NCI-H345 treated with DMSO at 0.1 percent for 48 hours (cell line): ENCODE data around the gene PRRG2.
"Not testable (repeated sequence)": the region's sequence is repeated elsewhere in the genome, so short reads cannot be mapped to it uniquely, and the experiment has no call there.

Experiments used
- DNase-seq: peaks from one replicate; lab custom pipeline; 2025; ENCODE audit not compliant: unreplicated experiment; lab: John Stamatoyannopoulos, UW

Gene PRRG2

DNA sequence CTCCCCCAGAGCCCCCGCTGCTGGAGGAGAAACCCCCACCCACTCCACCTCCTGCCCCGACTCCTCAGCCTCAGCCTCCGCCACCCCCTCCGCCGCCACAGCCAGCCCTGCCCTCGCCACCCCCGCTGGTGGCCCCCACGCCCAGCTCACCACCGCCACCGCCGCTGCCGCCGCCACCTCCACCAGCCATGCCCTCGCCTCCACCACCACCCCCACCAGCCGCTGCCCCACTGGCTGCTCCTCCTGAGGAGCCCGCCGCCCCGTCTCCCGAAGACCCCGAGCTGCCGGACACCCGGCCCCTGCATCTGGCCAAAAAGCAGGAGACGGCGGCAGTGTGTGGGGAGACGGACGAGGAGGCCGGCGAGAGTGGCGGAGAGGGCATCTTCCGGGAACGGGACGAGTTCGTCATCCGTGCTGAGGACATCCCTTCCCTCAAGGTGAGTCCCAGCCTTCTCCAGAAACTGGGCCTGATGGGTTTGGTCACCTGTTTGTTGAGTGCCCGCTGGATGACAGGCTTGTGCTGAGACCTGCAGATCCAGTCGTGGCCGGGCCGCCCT, 20.4 kb downstream of the PRRG2 start:
- DNase-seq = no peak

DNA sequence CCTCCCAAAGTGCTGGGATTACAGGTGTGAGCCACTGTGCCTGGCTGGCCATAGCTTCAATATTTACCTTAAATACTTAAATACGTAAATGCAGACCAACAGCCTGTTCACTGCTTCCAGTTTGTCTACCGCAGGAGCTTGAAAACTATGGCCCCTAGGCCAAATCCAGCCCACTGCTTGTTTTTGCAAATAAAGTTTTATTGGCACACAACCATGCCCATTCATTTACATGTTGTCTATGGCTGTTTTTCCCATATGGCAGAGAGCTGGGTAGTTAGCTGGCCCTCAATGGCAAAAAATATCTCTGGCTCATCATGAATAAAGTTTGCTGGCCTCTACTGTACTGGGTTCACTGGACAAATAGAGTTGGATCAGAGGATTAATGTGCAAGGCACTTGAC, 21.7 kb downstream of the PRRG2 start:
- DNase-seq = no peak

DNA sequence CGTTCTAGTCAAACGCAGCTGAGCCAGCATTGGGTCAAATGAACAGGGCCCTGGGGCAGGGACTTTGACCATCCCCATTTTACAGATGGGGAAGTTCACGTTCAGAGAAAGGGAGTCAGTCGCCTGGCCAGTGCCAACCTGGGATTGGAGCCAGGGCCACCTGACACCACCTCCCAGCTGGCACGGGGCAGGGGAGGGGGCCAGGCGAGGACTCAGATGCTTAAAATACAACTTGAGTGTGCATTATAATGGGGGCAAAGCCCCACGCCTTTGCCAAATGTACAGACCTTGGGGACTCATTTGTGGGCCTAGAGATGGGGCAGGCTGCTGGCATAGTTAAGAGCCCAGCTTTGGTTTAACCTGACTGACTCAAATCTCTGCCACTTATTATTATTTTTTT, 24.5 kb downstream of the PRRG2 start:
- DNase-seq = no peak

DNA sequence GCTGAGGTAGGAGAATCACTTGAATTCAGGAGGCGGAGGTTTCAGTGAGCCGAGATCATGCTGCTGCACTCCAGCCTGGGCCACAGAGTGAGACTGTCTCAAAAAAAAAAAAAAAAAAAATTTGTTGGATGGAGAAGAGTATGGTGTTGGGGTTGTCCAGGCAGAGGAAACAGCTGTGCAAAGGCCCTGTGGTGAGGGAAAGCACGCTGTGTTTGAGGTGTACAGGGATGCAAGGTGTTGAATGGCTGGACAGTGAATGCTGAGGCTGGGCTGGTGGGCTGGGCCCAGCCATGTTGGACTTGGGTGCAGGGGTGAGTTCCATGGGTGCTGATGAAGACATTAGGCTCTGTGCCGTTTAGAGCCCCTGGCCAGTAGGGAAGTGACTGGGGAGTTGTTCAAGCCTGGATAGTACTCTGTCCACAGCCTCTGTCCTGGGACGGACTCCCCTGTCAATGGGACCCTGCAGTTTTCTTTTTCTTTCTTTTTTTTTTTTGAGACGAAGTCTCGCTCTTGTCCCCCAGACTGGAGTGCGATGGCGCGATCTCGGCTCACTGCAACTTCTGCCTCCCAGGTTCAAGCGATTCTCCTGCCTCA, 28.5 kb downstream of the PRRG2 start:
- DNase-seq = no peak

DNA sequence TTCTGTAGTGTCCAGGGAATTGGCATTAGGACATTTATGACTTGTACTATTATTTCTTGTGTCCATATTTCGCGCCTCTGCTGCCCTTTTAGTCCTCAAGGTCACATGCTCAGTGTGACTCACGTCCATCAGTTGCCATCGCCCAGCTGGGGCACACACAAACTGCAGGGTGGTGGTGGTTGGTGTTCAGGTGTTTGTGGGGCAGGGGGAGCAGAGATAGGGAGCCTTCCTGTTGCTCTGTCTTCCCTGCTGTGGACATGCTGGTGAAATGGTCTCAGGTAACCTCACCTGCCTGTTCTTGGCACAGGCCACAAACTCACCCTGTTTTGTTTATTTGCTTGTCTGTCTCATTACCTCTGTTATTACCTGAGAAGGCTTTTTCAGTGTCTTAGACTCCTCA, 32.3 kb downstream of the PRRG2 start:
- no peak for DNase-seq

DNA sequence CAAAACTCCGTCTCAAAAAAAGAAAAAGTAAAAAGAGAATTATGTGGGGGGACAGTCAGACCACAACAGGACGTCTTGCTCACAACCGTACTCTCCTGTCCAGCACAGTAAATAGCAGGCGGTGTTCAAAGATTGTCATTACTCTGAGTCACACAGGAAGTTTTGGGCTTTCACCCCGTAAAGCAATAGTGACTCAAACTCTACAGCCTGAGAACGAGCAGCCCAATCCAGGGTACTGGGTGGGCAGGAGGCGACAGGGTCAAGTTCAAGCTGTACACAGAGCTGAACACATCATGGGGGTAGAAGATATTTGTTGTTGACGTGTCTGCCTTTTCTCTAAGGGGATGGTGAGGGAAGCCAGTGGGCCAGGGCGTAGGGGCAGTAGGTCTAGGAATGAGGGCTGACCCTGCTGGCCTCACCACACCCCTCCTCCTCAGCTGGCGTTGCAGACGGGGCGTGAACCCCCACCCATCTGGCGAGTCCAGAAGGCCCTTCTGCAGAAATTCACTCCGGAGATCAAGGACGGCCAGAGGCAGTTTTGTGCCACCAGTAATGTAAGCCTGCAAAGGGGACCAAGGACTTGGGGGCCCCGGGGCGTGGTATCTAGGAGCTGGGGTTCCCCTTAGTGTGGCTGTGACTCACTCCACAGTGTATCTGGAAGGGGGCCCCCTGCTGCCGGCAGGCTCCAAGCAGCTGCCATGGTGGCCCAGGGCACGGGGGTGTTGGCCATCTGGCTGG, 33.1 kb downstream of the PRRG2 start:
- no peak for DNase-seq

DNA sequence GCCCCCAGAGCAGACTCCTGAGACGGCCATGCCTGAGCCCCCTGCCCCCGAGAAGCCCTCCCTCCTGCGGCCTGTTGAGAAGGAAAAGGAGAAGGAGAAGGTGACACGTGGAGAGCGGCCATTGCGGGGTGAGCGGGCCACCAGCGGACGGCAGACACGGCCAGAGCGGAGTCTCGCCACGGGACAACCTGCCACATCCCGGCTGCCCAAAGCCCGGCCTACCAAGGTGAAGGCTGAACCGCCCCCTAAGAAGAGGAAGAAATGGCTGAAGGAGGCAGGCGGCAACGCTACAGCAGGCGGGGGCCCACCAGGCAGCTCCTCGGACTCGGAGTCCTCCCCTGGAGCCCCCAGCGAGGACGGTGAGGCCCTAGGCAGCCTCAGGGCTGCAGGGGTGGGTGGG, 34.7 kb downstream of the PRRG2 start:
- DNase-seq = no peak

DNA sequence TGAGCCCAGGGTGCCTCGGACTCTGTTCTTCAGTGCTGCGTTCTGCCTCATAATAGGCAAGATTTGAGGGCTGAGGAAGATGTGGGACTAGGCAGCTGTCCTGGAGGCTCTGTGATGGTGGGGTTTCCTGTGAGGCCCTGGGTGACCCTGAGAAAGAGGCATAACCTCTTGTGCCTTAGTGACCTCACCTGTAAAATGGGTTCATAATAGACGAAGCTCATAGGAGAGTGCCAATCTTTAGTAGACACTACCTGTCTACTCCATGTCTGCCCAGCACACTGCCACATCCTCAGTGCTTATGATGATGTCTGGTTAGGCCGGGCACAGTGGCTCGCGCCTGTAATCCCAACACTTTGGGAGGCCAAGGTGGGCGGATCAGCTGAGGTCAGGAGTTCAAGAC, 35.4 kb downstream of the PRRG2 start:
- no peak for DNase-seq

DNA sequence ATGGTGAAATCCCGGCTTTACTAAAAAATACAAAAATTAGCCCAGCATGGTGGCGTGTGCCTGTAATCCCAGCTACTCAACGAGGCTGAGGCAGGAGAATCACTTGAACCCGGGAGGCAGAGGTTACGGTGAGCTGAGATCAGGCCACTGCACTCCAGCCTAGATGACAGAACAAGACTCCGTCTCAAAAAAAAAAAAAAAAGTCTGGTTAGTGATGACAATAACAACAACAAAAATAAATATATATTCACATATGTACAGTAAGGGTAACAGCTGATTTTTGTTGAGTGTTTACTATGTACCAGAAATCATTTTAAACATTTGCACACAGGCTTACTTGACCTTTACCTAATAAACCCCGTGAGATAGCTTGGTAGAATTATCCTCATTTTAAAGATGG, 35.8 kb downstream of the PRRG2 start:
- no peak for DNase-seq

DNA sequence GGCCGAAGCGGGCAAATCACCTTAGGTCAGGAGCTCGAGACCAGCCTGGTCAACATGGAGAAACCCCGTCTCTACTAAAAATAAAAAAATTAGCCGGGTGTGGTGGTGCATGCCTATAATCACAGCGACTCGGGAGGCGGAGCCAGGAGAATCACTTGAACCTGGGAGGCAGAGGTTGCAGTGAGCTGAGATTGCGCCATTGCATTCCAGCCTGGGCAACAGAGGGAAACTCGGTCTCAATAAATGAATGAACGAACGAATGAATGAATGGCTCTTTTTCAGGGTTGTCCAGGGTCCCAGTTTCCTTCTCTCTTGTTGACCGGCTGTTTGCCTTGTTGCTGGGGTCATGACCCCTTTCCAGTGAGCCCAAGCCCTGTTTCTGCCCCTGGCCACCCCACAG, 36.7 kb downstream of the PRRG2 start:
- not testable (repeated sequence) for DNase-seq

DNA sequence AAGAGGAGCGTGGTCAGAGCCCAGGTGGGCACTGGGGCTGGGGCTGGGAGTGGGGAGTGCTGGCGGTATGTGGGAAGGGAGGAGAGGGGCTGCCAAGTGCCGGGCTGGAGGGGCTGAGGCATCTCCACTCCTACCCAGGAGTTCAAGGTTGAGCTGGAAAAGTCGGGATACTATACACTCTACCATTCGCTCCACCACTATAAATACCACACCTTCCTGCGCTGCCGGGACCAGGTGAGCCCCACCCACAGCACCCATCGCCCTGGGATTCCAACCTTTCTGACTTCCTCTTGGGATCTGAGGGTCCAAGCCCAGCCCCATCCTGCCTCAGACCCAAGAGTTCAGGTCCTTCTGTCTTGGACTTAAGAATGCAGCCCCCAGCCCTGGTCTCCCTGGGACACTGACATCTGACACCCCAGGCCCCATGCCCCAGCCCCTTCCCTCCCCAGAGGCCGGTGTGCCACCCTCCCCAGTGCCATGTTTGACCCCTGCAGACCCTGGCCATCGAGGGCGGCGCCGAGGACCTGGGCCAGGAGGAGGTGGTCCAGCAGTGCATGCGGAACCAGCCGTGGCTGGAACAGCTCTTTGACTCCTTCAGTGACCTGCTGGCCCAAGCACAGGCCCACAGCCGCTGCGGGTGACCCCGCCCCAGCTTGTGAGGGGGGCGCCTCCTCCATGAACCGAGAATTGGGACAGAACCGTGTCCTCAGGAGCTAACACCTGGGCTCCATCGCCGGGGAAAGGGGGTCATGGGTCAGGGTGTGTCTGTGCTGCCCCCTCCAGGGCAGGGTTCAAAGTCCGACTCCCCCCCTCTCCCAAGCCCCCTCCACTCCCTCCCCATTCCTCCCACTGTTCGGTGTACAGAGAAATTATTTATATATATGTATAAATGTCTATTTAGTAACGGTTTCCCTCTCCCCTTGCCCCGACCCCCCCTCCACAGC, 44.1 kb downstream of the PRRG2 start:
- DNase-seq = no peak

DNA sequence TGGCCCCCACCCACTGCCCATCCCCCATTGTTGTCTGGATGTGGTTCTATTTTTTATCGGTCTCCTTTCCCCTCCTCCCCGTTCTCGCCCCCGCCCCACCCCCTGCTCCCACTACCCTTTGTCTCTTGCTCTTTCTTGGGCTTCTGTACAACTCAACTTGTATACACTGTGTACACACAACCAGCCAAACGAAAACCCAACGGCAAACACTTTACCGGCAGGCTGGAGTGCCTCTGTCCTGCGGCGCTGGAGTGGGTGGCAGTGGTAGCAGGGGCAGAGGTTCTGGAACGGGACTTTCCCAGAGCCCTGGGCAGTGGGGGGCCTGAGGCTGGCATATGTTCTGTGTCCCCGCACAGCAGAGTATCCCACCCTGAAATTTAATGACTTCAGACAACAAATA, 45.1 kb downstream of the PRRG2 start:
- DNase-seq = no peak

DNA sequence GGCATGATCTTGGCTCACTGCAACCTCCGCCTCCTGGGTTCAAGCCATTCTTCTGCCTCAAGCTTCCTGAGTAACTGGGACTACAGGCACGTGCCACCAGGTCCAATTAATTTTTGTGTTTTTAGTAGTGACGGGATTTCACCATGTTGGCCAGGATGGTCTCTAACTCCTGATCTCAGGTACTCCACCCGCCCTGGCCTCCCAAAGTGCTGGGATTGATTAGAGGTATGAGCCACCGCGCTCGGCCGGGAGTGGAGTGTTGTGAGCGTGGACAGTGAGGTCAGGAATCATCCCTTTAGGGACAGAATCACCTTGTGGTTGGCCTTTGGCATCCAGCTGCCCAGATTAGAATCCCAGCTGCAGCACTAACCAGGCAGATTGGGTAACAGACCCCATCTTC, 48.5 kb downstream of the PRRG2 start:
- no peak for DNase-seq

DNA sequence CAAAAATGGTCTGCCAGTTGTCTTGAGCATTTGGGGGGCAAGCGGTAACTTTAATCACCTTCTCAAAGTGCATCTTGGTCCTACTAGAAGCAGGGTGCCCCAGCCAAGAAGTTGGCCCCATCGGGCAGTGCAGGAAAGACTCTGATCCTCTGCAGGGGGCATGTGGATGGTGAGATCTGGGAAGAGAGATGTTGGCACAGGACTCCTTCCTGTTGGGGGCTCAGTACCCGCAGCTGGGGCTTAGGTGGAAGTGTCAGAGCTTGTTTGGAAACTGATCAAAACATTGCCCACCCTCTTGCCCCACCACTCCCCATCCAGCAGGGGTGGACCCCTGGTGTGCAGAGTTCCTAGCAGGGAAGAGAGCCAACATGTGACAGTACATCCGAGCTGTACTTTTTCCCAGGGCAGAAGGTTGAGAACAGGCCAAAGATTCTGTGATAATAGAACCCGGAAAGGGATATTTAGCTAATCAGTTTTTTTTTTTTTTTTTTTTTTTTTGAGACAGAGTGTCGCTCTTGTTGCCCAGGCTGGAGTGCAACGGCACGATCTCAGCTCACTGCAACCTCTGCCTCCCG, 50.0 kb downstream of the PRRG2 start:
- no peak for DNase-seq

DNA sequence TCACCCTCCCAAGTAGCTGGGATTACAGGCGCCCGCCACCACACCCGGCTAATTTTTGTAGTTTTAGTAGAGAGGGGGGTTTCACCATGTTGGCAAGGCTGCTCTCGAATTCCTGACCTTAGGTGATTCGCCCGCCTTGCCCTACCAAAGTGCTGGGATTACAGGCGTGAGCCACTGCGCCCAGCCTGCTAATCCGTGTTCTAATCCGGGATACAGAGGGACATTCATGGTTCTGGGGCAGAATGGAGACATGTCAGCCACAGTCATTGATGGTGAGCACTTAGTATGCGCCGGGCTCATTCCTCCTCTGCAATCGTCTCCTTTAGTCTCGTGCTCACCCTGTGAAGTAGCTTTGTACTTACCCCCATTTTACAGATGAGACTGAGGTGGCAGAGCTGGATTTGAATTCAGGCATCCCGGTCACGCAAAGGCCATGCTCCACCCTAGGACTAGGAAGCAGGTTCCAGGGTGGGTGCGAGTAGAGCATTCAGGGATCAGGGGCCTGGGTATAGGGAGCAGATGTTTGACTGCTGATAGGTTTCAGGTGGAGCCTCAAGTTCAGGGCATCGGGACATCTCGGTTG, 50.6 kb downstream of the PRRG2 start:
- DNase-seq = no peak

DNA sequence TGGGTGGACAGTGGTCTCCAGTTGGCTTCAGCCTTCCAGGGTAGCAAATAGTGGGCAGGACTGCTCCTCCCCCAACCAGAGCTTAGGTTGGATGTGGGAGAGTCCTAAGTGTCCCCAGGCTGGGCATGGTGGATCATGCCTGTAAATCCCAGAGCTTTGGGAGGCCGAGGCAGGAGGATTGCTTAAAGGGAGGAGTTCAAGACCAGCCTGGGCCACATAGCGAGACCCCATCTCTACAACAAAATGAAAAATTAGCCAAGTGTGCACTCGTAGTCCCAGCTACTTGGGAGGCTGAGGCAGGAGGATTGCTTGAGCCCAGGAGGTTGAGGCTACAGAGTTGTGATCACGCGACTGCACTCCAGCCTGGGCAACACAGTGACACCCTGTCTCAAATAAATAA, 51.5 kb downstream of the PRRG2 start:
- no peak for DNase-seq

DNA sequence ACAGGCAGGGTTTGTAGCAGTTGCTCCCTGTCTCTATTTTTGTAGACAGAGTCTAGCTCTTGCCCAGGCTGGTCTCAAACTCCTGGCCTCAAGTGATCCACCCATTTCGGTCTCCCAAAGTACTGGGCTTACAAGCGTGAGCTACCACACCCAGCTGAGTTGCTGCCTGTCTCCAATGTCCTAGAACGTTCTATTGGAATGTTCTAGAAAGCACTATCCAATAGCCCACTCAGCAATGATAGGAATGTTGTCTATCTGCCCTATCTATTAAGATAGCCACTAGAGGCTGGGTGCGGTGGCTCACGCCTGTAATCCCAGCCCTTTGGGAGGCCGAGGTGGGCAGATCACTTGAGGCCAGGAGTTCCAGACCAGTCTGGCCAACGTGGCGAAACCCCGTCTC, 52.2 kb downstream of the PRRG2 start:
- DNase-seq = not testable (repeated sequence)

DNA sequence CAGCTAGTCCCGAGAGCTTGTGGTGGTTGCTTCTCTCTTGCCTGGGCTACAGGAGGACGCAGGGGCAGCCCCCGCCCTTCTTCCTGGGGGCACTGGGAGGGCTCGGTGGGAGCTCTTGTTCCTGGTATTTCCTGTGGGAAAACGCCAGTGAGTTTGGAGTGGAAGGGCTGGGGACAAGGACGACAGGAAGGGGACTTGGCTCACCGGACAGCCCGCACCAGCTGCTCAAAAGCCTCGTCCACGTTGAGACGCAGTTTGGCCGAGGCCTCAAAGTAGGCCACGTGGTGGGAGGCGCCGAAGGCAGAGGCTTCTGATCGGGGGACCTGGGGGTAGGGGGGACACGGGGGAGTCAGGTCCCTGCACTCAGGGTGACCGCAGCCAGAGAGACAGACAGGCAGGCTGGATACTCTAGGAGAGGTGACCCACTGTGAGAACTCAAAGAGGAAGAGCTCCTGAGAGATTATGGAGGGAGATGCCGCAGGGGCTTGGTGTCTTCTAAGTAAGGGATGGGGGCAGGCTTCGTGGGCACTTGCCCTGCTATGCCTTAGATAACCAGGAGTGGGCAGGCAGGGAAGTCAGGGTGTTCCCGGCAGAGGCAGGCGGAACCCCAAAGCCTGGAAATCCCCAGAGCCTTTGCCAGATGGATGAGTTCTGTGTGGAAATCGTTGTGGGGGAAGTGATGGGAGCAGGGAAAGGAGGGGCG, 54.6 kb downstream of the PRRG2 start:
- DNase-seq = no peak

DNA sequence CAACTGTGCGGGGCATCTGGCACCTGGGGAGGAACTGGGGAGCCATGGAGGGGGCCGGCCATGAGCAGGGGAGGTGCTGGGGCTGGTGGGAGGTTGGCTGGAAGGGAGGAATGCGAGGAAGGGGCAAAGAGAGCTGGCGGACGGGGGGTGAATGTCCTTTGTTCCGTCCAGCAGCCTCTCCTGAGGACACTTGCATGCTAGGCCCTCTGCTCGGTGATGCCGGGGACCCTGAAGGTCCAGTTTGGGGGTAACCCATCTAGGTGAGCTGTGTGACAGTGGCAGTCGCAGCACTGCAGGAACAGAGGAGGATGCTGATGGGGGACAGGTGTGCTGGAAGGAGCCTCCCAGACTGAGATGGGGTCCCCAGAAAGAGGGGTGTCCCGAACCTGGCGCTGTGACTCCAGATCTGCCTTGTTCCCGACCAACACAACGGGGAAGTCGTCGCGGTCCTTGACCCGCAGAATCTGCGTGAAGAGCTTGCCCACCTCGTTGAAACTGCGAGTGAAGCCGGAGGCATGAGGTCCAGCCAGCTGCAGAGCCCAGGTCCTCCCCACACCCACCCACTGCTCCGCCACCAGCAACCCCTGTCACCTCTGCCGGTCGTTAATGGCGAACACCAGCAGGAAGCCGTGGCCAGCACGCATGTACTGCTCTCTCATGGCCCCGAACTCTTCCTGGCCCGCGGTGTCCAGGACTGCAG, 55.3 kb downstream of the PRRG2 start:
- no peak for DNase-seq
